GM10266 (cell line): ENCODE measurements around the gene PNISR.

Source experiments
- DNase-seq: peaks from one replicate; pipeline ENCODE4 v3.0.0; 2012; ENCODE audit errors: extremely low spot score
- TF ChIP-seq, protein P1 (sequence below): IDR thresholded peaks from 2 replicates; pipeline ENCODE4 v1.5.1; 2012; ENCODE audit warnings: mild to moderate bottlenecking, low read depth; ENCODE audit not compliant: control insufficient read depth, insufficient read depth; ENCODE audit errors: missing control alignments

PNISR gene

DNA sequence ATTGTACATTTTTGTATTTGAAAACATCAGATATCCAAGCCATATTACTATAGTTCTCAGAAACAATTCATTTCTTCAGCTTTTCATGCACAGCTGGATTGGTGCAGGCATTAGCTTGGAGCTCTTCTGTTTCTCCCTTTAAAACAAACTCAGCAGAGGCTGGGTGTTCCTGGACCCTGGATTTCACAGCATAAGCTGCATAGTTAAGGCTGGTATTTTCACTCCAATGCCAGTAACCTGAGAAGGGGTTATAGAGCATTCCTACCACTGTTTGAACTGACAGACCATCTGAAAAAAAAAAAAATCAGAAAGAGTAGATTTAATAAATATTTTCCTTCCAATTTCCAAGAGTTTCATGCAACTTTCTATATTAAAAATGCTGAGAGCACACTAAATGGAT lies 55.6 kb downstream of the PNISR start:
- TF ChIP-seq, protein P1, sequence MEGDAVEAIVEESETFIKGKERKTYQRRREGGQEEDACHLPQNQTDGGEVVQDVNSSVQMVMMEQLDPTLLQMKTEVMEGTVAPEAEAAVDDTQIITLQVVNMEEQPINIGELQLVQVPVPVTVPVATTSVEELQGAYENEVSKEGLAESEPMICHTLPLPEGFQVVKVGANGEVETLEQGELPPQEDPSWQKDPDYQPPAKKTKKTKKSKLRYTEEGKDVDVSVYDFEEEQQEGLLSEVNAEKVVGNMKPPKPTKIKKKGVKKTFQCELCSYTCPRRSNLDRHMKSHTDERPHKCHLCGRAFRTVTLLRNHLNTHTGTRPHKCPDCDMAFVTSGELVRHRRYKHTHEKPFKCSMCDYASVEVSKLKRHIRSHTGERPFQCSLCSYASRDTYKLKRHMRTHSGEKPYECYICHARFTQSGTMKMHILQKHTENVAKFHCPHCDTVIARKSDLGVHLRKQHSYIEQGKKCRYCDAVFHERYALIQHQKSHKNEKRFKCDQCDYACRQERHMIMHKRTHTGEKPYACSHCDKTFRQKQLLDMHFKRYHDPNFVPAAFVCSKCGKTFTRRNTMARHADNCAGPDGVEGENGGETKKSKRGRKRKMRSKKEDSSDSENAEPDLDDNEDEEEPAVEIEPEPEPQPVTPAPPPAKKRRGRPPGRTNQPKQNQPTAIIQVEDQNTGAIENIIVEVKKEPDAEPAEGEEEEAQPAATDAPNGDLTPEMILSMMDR: no peak

DNA sequence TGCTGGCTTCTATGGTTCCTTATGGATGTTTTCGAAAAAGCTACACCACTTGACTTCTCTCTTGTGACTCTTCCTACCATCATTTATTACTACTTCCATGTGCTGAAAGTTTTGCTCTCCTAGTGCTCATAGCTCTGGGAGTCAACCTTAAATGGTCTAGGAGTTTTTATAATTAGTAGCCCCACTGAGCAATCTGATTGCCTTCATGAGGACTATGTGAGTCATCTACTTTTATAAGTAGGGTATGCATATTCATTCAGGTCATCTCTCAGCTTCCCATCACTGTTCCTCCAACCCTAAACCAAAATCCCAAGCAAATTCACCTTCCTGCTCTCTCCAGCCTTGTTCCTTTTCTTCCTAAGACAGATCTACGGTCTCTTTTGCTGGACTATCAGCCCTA lies 58.3 kb downstream of the PNISR start:
- no peak for DNase-seq
- TF ChIP-seq, protein P1: no peak

More for the DNA sequence above, 55.6 kb downstream of the PNISR start:
- no peak for DNase-seq

DNA sequence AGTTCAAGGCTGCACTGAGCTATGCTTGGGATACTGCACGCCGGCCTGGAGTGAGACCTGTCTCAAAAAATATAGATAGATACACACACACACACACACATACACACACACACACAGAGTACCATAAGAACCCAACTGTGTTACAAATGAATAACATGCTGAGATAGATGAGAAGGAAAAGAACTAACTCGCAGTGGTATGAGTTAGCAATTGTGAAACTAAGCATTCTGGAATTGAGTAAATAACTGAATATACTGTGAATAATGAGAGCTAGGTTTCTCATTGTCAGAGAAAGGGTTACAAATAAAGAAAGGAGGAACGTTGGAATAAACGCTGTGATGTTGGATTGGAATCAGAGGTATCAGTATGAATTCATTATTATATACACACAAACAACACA lies 61.1 kb downstream of the PNISR start:
- TF ChIP-seq, protein P1: no peak
- DNase-seq: no peak

DNA sequence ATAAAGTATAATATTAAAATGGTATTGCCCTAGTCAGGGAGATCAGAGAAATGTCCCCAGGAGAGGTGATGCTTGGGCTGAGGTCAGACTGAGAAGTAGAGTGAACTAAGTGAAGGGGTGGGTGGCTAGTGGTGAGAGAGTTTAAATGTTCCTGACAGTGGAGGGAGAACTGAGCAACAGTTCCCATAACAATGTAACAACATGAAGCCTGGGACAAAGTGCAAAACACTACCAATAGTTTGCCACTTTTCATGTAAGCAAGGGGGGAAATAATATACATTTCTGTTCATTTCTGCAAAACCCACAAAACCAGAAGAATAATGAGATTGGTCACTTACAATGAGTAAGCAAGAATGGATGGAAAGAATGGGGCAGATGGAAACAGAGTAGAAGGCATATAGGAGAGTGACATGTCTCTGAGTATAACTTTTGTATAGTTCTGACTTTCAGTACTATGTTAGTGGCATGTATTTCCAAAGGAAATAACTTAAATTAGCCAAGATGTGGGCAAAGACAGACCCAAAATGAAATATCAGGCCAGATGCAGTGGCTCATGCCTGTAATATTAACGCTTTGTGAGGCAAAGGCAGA lies 62.3 kb downstream of the PNISR start:
- DNase-seq: no peak
- TF ChIP-seq, protein P1: no peak

DNA sequence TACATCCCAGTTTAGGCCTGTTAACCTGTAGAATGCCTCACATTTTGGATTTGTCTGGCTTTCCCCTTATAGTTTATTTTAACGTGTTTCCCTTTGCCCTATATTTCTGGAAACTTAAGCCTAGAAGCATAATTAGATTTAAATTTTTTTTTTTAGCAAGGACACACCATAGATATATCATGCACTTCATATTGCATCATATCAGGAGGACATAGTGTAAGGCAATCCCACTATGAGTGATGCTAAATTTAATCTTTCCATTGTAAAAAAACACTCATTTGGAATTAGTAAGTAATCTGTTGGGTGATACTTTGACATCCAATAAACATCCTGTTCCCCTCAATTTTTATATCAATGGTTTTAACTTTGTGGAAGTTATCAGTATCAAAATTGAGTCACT lies 65.3 kb downstream of the PNISR start:
- no peak for DNase-seq
- TF ChIP-seq, protein P1: no peak

DNA sequence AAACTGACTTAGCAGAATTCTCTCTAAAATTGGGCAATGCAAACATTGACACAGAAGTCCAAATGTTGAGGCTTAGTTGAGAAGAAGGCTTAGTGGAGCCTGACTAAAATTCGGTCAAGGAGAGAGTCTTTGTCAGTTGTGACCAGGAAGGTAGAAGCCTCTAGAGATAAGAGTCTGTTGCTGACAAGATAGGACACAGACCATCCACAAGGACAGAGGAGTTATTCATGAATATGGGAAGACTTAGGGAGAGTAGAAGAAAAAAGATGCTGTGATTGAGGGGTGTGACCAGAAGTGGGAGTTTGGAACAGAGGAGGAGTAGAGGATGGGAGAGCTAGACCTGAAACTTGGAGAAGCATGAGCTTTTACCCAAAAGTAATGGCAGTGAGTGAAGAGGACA lies 68.5 kb downstream of the PNISR start:
- DNase-seq: no peak
- TF ChIP-seq, protein P1: no peak

DNA sequence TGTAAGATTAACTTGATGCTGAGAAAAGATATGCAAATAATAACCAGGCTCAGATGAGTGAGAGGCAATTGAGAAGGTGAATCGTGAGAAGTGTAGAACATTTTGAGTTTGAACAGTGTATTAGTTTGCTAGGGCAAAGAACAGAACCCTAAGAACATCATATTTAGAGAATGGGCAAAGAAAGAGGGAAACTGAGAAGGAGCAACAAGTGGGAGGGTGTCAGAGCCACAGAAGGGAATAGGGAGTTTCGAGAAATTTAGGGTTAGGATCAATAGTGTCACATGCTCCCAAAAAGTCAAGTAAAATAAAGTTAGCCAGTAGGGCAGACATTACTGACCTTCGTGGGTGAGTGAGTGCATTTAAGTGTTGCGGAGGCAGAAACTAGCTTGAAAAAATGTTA lies 70.1 kb downstream of the PNISR start:
- DNase-seq: no peak
- TF ChIP-seq, protein P1: no peak
